Measurements from ENCODE around the gene TMPO. TPM values are rescaled to one million over a fixed set of nuclear protein-coding genes. Genes with fewer than 3 reads are reported as not detected.

The TMPO gene
- 67.7 to 106 TPM (median 81.5 TPM) in 5 replicates for total RNA-seq (2022; extraction: Qiagen RNA extraction)

GRCh38 chr12:98515287-98516110 lies at the start of gene TMPO:
Gene TMPO, plus strand, starts transcription at chr12:98515590. Its CDS starts 278 bp downstream, at chr12:98515868.

GRCh38 chr12:98593351-98594049 lies 78.1 kb downstream of the TMPO start, which contains the start of gene SLC25A3:
Gene SLC25A3, plus strand, starts transcription at chr12:98593686. Its CDS starts 293 bp downstream, at chr12:98593979.

Other genes with a start within 250 kb of the TMPO start
- gene SLC25A3, start 78.1 kb downstream of the TMPO start, total RNA-seq (2022; extraction: Qiagen RNA extraction): 742 to 791 TPM (median 770 TPM) in 5 replicates
- 62.7 to 75.5 TPM (median 66.5 TPM) in 5 replicates for gene IKBIP, start 129.2 kb downstream of the TMPO start, total RNA-seq (2022; extraction: Qiagen RNA extraction)
- 10.0 to 15.5 TPM (median 13.6 TPM) in 5 replicates for gene APAF1, start 129.7 kb downstream of the TMPO start, total RNA-seq (2022; extraction: Qiagen RNA extraction)